H1 (cell line): ENCODE measurements around the gene PREX1. TPM values are rescaled to one million over a fixed set of nuclear protein-coding genes. Genes with fewer than 3 reads are reported as not detected.
"Not testable (repeated sequence)": the region's sequence is repeated elsewhere in the genome, so short reads cannot be mapped to it uniquely, and the experiment has no call there.

ENCODE experiments used
- CTCF ChIA-PET: fragments of 300-600 bp; sonication (Branson Sonifier 250); formaldehyde crosslinking; loops from one replicate; lab custom pipeline; 2021; ENCODE audit not compliant: partially characterized antibody; lab: Charles Lee
- POLR2A ChIA-PET: fragments of 300-600 bp; sonication (Branson Sonifier 250); formaldehyde crosslinking; loops from one replicate; lab custom pipeline; 2021; ENCODE audit warnings: inconsistent platforms; ENCODE audit not compliant: partially characterized antibody; lab: Charles Lee
- DNase-seq, 2 experiments: peaks; one replicate each; pipeline versions ENCODE4 v3.0.0 to v3.0.0-alpha.2; 2010 to 2022; ENCODE audit warnings: low spot score in 2 of 2, low read depth in 1 of 2, mixed read lengths in 1 of 2
- FAIRE-seq: peaks from 2 replicates; lab custom pipeline; 2011; peaks lifted over from hg19 to GRCh38; lab: Jason Lieb, UNC
- H2AFZ ChIP-seq: 2 replicates; pipeline ENCODE4 v1.8.1; 2012; ENCODE audit warnings: low read length, inconsistent platforms
- H2AK5ac ChIP-seq: 2 replicates; pipeline ENCODE4 v1.6.1; 2013; ENCODE audit warnings: low read depth, low read length
- H2BK120ac ChIP-seq: replicated peaks from 2 replicates; pipeline ENCODE3; 2013; ENCODE audit warnings: low read depth, low read length, inconsistent platforms
- H2BK12ac ChIP-seq: 2 replicates; pipeline ENCODE4 v1.6.1; 2013; ENCODE audit warnings: low read depth, low read length
- H2BK15ac ChIP-seq: 2 replicates; pipeline ENCODE4 v1.6.1; 2013; ENCODE audit warnings: low read length
- H2BK20ac ChIP-seq: 2 replicates; pipeline ENCODE4 v1.6.1; 2013; ENCODE audit warnings: low read length
- H2BK5ac ChIP-seq: 2 replicates; pipeline ENCODE4 v1.6.1; 2013; ENCODE audit warnings: low read depth, low read length
- H3K14ac ChIP-seq: 2 replicates; pipeline ENCODE4 v1.6.1; 2013; ENCODE audit warnings: inconsistent platforms; ENCODE audit not compliant: insufficient read length
- H3K18ac ChIP-seq: 2 replicates; pipeline ENCODE4 v1.6.1; 2013; ENCODE audit warnings: low read length; ENCODE audit errors: extremely low read depth
- H3K23ac ChIP-seq: 2 replicates; pipeline ENCODE4 v1.6.1; 2013; ENCODE audit warnings: inconsistent platforms; ENCODE audit not compliant: insufficient read length
- H3K23me2 ChIP-seq: 2 replicates; pipeline ENCODE4 v1.6.1; 2013; ENCODE audit warnings: low read depth, low read length
- H3K27ac ChIP-seq: 2 replicates; pipeline ENCODE4 v1.6.1; 2011; ENCODE audit warnings: low read depth, low read length, inconsistent platforms
- H3K27me3 ChIP-seq, 4 experiments: replicated peaks in 1 of 4; 1 replicate in 1 of 4; 2 replicates in 3 of 4; pipeline versions ENCODE4 v1.6.1 to v1.8.1; 2011 to 2013; ENCODE audit warnings: low read length in 3 of 4, mild to moderate bottlenecking in 3 of 4, inconsistent platforms in 2 of 4, mixed read lengths in 2 of 4, moderate library complexity in 1 of 4; ENCODE audit not compliant: control insufficient read depth in 3 of 4, insufficient read depth in 3 of 4; ENCODE audit errors: extremely low read depth in 1 of 4
- H3K36me3 ChIP-seq, 4 experiments: 2 replicates each; pipeline versions ENCODE4 v1.6.1 to v1.8.1; 2011 to 2013; ENCODE audit warnings: mild to moderate bottlenecking in 4 of 4, low read length in 3 of 4, moderate library complexity in 2 of 4, control low read depth in 1 of 4, inconsistent platforms in 1 of 4; ENCODE audit not compliant: insufficient read depth in 4 of 4, control insufficient read depth in 2 of 4
- H3K4ac ChIP-seq: replicated peaks from 2 replicates; pipeline ENCODE3; 2013; ENCODE audit warnings: low read length, low read depth, mixed read lengths, inconsistent platforms; ENCODE audit not compliant: insufficient read length
- H3K4me1 ChIP-seq, 4 experiments: replicated peaks in 1 of 4; 1 replicate in 1 of 4; 2 replicates in 3 of 4; pipeline versions ENCODE4 v1.6.1 to v1.8.1; 2011 to 2013; ENCODE audit warnings: low read length in 3 of 4, inconsistent platforms in 2 of 4, mixed read lengths in 1 of 4; ENCODE audit not compliant: insufficient read depth in 4 of 4, control insufficient read depth in 3 of 4
- H3K4me2 ChIP-seq, 2 experiments: 2 replicates each; pipeline versions ENCODE4 v1.6.1 to v1.8.1; 2011 to 2013; ENCODE audit warnings: low read depth in 2 of 2, low read length in 2 of 2, control low read depth in 1 of 2, inconsistent platforms in 1 of 2, mild to moderate bottlenecking in 1 of 2; ENCODE audit not compliant: insufficient read depth in 1 of 2
- H3K4me3 ChIP-seq, 4 experiments: fragments of 200-600, 300-600 bp in 1 of 4; sonication (generic), shearing (Covaris generic), sonication (Bioruptor Twin) in 1 of 4; 2 replicates each; pipeline versions ENCODE4 v1.5.1 to v1.8.1; 2011 to 2016; ENCODE audit warnings: low read length in 4 of 4, low read depth in 3 of 4, control low read depth in 2 of 4, inconsistent platforms in 2 of 4, mild to moderate bottlenecking in 2 of 4, mixed read lengths in 1 of 4, moderate library complexity in 1 of 4; ENCODE audit not compliant: insufficient read depth in 2 of 4; ENCODE audit errors: extremely low read depth in 1 of 4
- H3K56ac ChIP-seq: replicated peaks from 2 replicates; pipeline ENCODE3; 2013; ENCODE audit warnings: low read depth, mild to moderate bottlenecking, mixed read lengths, low read length, inconsistent platforms; ENCODE audit not compliant: insufficient read length
- H3K79me1 ChIP-seq: 2 replicates; pipeline ENCODE4 v1.6.1; 2013; ENCODE audit warnings: low read depth, low read length, control low read depth
- H3K79me2 ChIP-seq, 2 experiments: 2 replicates each; pipeline versions ENCODE4 v1.6.1 to v1.8.1; 2012 to 2013; ENCODE audit warnings: low read length in 2 of 2, mild to moderate bottlenecking in 2 of 2, inconsistent platforms in 1 of 2; ENCODE audit not compliant: insufficient read depth in 2 of 2, control insufficient read depth in 1 of 2
- H3K9ac ChIP-seq, 4 experiments: replicated peaks in 1 of 4; 1 replicate in 1 of 4; 2 replicates in 3 of 4; pipeline versions ENCODE4 v1.6.1 to v1.8.1; 2011 to 2013; ENCODE audit warnings: low read depth in 3 of 4, low read length in 3 of 4, control low read depth in 2 of 4, mild to moderate bottlenecking in 2 of 4, moderate library complexity in 2 of 4, inconsistent platforms in 1 of 4; ENCODE audit errors: extremely low read depth in 1 of 4
- H3K9me3 ChIP-seq, 2 experiments: 2 replicates each; pipeline versions ENCODE4 v1.6.1 to v1.8.1; 2012 to 2013; ENCODE audit warnings: mild to moderate bottlenecking in 2 of 2, moderate library complexity in 2 of 2, control low read depth in 1 of 2, inconsistent platforms in 1 of 2, low read depth in 1 of 2, low read length in 1 of 2, mixed read lengths in 1 of 2; ENCODE audit not compliant: insufficient read depth in 2 of 2
- H4K20me1 ChIP-seq, 2 experiments: replicated peaks in 1 of 2; 2 replicates each; pipeline versions ENCODE3 to v1.8.1; 2011 to 2013; ENCODE audit warnings: inconsistent platforms in 2 of 2, low read length in 2 of 2, mild to moderate bottlenecking in 1 of 2; ENCODE audit not compliant: insufficient read depth in 2 of 2, control insufficient read depth in 1 of 2
- H4K5ac ChIP-seq: 2 replicates; pipeline ENCODE4 v1.6.1; 2013; ENCODE audit warnings: low read length, low read depth, mixed read lengths, inconsistent platforms; ENCODE audit not compliant: insufficient read length
- H4K8ac ChIP-seq: 2 replicates; pipeline ENCODE4 v1.8.0; 2013; ENCODE audit warnings: mild to moderate bottlenecking, moderate library complexity, low read length, inconsistent platforms; ENCODE audit not compliant: insufficient read depth; ENCODE audit errors: extremely low read depth
- H4K91ac ChIP-seq: replicated peaks from 2 replicates; pipeline ENCODE3; 2013; ENCODE audit warnings: low read length, mixed read lengths, inconsistent platforms; ENCODE audit not compliant: insufficient read length
- TEAD4 ChIP-seq: IDR thresholded peaks from 2 replicates; pipeline ENCODE4 v1.6.1; 2012; ENCODE audit warnings: low read depth, low read length, inconsistent platforms, mixed read lengths
- WGBS, 2 experiments: shearing (Covaris generic) in 1 of 2; methylation state at CpG; one replicate each; pipeline versions ENCODE4 v1.1.6 to v1.1.7; 2013 to 2015; ENCODE audit warnings: low lambda C conversion rate in 2 of 2, mixed read lengths in 2 of 2, inconsistent platforms in 1 of 2, low coverage in 1 of 2, missing lambda C conversion rate in 1 of 2; ENCODE audit not compliant: insufficient replicate concordance in 2 of 2, insufficient coverage in 1 of 2, insufficient read length in 1 of 2; ENCODE audit errors: extremely low coverage in 1 of 2, missing lambda C conversion rate in 1 of 2; 5-methylcytosine and 5-hydroxymethylcytosine counted together
- polyA plus RNA-seq, 7 experiments: library from polyadenylated mRNA; depleted of rRNA in 3 of 7; stranded (reverse) in 5 of 7; unstranded in 2 of 7; fragments of >200 nt in 5 of 7; fragments of 200-250 nt in 2 of 7; gene quantifications; 1 replicate in 5 of 7; 2 replicates in 1 of 7; 4 replicates in 1 of 7; pipeline versions ENCODE4 v1.2.1 to v1.2.3, GENCODE V29; 2011 to 2013; ENCODE audit warnings: missing spikeins in 2 of 7, mixed read lengths in 2 of 7
- total RNA-seq: library from RNA; stranded (reverse); fragmentation: NEBNext Ultra II Directional; extraction: Animal tissue kit (Norgen Biotek cat#: 25700); gene quantifications from 2 replicates; pipeline ENCODE4 v1.2.1, GENCODE V29; 2021
- TF ChIP-seq, protein P1 (sequence below), 3 experiments: IDR thresholded peaks; 1 replicate in 2 of 3; 2 replicates in 1 of 3; pipeline versions ENCODE4 v1.5.1 to v1.6.1; 2011; ENCODE audit warnings: low read length in 3 of 3, mild to moderate bottlenecking in 3 of 3, inconsistent platforms in 2 of 3, low read depth in 1 of 3, moderate library complexity in 1 of 3; ENCODE audit not compliant: insufficient read depth in 1 of 3; ENCODE audit errors: control extremely low read depth in 1 of 3

PREX1 gene
- total and polyA plus RNA-seq, 2 of the 8 experiments (the other 6 are each of a cell fraction or from before 2014, with no cell fraction given): 10.7 to 12.8 TPM

DNA sequence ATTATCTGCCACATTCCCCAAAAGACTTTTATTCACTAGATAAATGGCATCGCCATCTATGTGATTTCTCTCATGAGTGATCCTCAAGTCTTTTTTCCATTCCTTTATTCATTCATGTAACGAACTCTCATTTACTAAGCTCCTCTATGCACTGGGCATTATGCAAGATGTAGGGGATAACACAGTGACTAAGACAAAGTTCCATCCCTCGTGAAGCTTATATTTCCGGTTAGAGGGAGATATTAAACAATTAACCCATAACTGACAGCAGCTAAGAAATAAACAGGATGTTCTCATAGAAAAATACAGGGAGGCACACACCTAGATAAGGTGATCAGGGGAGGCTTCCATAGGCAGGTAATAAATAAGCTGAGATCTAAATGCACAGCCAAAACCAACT, 17.2 kb upstream of the PREX1 start (continued):
- TF ChIP-seq, protein P1, sequence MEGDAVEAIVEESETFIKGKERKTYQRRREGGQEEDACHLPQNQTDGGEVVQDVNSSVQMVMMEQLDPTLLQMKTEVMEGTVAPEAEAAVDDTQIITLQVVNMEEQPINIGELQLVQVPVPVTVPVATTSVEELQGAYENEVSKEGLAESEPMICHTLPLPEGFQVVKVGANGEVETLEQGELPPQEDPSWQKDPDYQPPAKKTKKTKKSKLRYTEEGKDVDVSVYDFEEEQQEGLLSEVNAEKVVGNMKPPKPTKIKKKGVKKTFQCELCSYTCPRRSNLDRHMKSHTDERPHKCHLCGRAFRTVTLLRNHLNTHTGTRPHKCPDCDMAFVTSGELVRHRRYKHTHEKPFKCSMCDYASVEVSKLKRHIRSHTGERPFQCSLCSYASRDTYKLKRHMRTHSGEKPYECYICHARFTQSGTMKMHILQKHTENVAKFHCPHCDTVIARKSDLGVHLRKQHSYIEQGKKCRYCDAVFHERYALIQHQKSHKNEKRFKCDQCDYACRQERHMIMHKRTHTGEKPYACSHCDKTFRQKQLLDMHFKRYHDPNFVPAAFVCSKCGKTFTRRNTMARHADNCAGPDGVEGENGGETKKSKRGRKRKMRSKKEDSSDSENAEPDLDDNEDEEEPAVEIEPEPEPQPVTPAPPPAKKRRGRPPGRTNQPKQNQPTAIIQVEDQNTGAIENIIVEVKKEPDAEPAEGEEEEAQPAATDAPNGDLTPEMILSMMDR (IDR thresholded peaks at IDR 0.05; ENCODE audit: control extremely low read depth in 1 of 3, insufficient read depth in 1 of 3, low read depth in 1 of 3, low read length in 3 of 3): no peak
- no peak for TF ChIP-seq TEAD4
- TF ChIP-seq, all 59 proteins: peak for 0

DNA sequence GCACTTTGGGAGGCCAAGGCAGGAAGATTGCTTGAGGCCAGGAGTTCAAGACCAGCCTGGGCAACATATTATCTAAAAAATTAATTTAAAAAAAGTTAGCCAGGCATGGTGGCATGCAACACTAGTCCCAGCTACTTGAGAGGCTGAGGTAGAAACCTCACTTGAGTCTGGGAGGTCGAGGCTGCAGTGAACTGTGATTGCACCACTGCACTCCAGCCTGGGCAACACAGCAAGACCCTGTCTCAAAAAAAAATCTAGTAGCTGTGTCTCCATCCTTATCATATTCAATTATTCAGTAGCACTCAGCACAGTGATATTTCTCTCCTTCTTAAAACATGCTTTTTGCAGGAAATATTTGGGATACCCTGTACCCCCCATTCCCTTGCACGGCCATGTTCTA, 16.1 kb upstream of the PREX1 start:
- H3K4me3 ChIP-seq, H4K91ac ChIP-seq, H4K5ac ChIP-seq, H3K79me1 ChIP-seq, H2BK20ac ChIP-seq, POLR2A ChIA-PET, H3K23me2 ChIP-seq, H3K9me3 ChIP-seq, H3K56ac ChIP-seq, H3K23ac ChIP-seq, H2BK12ac ChIP-seq, H4K8ac ChIP-seq, H2AFZ ChIP-seq, DNase-seq, H3K36me3 ChIP-seq, H2AK5ac ChIP-seq, CTCF ChIA-PET, H3K9ac ChIP-seq, FAIRE-seq, H4K20me1 ChIP-seq, H3K79me2 ChIP-seq, H3K18ac ChIP-seq, H3K27me3 ChIP-seq, H3K27ac ChIP-seq, H2BK15ac ChIP-seq, H3K4me2 ChIP-seq, H3K14ac ChIP-seq, H2BK5ac ChIP-seq, H3K4ac ChIP-seq, H2BK120ac ChIP-seq: not testable (repeated sequence)
- WGBS, 2 experiments: 100% methylated on average over 2 of the region's 2 CpGs; no CpG with 5 or more reads in 1 of the 2 experiments
- peaks cover 0 to 11% (median under 1%) of the 10 kb centered on the region in 4 experiments; a peak in 4 of 7 replicates for H3K4me1 ChIP-seq
